Hepatocyte (in vitro differentiated cells): ENCODE data around the gene WASF3.

Experiments used
- CTCF ChIP-seq: fragments of 200-600 bp; sonication (generic); IDR thresholded peaks from 2 replicates; pipeline ENCODE4 v1.5.1; 2016; ENCODE audit warnings: antibody characterized with exemption, mild to moderate bottlenecking; ENCODE audit not compliant: poor library complexity
- EZH2 ChIP-seq: fragments of 200-600 bp; sonication (generic); IDR thresholded peaks from 2 replicates; pipeline ENCODE4 v1.6.1; 2016; ENCODE audit warnings: antibody characterized with exemption, mild to moderate bottlenecking, borderline replicate concordance
- EZH2phosphoT487 ChIP-seq: fragments of 200-600 bp; sonication (generic); IDR thresholded peaks from one replicate; pipeline ENCODE4 v1.6.1; 2018; ENCODE audit warnings: antibody characterized with exemption, mild to moderate bottlenecking, low read depth, moderate library complexity; ENCODE audit not compliant: unreplicated experiment, severe bottlenecking

DNA sequence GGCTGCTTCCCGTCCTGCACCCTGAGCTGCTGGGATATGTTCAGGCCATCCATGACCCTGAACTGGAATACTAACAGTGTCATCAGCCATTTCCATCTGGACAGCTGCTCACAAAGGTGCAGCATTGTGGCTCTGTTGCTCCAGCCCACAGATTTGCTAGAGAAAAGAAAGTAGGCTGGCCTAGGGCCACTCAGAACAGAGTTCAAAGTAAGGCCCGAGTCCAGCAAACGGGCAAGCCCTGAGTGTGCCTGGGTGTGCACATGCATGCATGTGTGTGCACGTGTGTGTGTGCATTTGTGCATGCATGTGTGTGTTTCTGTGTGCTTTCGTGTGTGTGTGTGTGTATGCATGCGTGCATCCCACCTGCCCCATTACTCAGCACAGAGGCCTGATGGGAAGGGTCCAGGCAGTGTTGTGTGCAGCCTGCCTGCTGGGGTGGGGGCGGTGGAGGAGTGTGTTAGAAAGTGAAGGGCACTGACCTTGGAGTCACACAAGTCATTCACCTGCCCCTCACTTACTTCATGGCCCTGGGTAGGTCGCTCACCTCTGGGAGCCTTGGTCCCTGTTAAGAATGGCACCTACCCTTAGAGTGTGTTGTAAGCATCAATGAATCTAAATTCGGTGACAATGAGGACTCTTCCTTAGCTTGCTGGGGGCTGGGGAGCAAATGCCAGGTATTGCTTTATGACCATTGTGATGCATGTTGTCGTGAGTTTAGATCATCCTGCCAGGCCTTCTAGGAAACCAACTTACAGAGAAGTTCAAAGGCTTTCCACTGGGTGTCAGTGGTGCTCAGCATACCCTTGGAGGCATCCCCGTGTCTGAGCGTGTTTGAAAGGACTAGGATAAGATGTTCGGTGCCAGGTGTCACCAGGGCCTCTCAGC lies 149.9 kb downstream of the WASF3 start:
- TF ChIP-seq EZH2 (no peak), CTCF (peak; percentile 66), EZH2phosphoT487 (no peak)
